Endometrium (tissue), 2 donors: ENCODE results near the gene PRKN.

Experiments
- FAIRE-seq: peaks from 2 replicates; lab custom pipeline; 2012; peaks lifted over from hg19 to GRCh38; lab: Jason Lieb, UNC
- donor health status: control.
- donor health status: control.

Gene PRKN

GRCh38 chr6:161411265-161411944 is 1316.2 kb downstream of the PRKN start:
- FAIRE-seq: no peak

- FAIRE-seq: no peak
Observed at GRCh38 chr6:161410736-161411135, 1316.8 kb downstream of the PRKN start.

- no peak for FAIRE-seq
Observed at GRCh38 chr6:161410076-161410475, 1317.5 kb downstream of the PRKN start.

- FAIRE-seq: no peak
Observed at GRCh38 chr6:161409353-161409752, 1318.2 kb downstream of the PRKN start.

- no peak for FAIRE-seq
Observed at GRCh38 chr6:161408041-161408440, 1319.5 kb downstream of the PRKN start.

- no peak for FAIRE-seq
Observed at GRCh38 chr6:161407581-161407980, 1320.0 kb downstream of the PRKN start.

- no peak for FAIRE-seq
Observed at GRCh38 chr6:161407115-161407514, 1320.5 kb downstream of the PRKN start.

GRCh38 chr6:161406646-161407045 is 1320.9 kb downstream of the PRKN start:
- no peak for FAIRE-seq

- no peak for FAIRE-seq
Observed at GRCh38 chr6:161405418-161405817, 1322.1 kb downstream of the PRKN start.

GRCh38 chr6:161403717-161404116 is 1323.8 kb downstream of the PRKN start:
- no peak for FAIRE-seq

- no peak for FAIRE-seq
Observed at GRCh38 chr6:161401587-161402309, 1325.8 kb downstream of the PRKN start.

- no peak for FAIRE-seq
Observed at GRCh38 chr6:161400671-161401070, 1326.9 kb downstream of the PRKN start.

- FAIRE-seq: no peak
Observed at GRCh38 chr6:161396539-161396938, 1331.0 kb downstream of the PRKN start.

- FAIRE-seq: no peak
Observed at GRCh38 chr6:161395716-161396231, 1331.8 kb downstream of the PRKN start.

GRCh38 chr6:161394437-161394836 is 1333.1 kb downstream of the PRKN start:
- FAIRE-seq: no peak

GRCh38 chr6:161393839-161394364 is 1333.7 kb downstream of the PRKN start:
- FAIRE-seq: peak; percentile 89

GRCh38 chr6:161393292-161393691 is 1334.3 kb downstream of the PRKN start:
- no peak for FAIRE-seq

- FAIRE-seq: no peak
Observed at GRCh38 chr6:161389756-161390155, 1337.8 kb downstream of the PRKN start.

GRCh38 chr6:161383951-161384350 is 1343.6 kb downstream of the PRKN start:
- no peak for FAIRE-seq

GRCh38 chr6:161379834-161380582 is 1347.6 kb downstream of the PRKN start:
- no peak for FAIRE-seq

GRCh38 chr6:161378115-161378514 is 1349.5 kb downstream of the PRKN start:
- FAIRE-seq: no peak

GRCh38 chr6:161377116-161377515 is 1350.5 kb downstream of the PRKN start:
- FAIRE-seq: no peak

GRCh38 chr6:161376367-161376766 is 1351.2 kb downstream of the PRKN start:
- no peak for FAIRE-seq
